ENCODE data around the gene EME2.

EME2 gene

DNA sequence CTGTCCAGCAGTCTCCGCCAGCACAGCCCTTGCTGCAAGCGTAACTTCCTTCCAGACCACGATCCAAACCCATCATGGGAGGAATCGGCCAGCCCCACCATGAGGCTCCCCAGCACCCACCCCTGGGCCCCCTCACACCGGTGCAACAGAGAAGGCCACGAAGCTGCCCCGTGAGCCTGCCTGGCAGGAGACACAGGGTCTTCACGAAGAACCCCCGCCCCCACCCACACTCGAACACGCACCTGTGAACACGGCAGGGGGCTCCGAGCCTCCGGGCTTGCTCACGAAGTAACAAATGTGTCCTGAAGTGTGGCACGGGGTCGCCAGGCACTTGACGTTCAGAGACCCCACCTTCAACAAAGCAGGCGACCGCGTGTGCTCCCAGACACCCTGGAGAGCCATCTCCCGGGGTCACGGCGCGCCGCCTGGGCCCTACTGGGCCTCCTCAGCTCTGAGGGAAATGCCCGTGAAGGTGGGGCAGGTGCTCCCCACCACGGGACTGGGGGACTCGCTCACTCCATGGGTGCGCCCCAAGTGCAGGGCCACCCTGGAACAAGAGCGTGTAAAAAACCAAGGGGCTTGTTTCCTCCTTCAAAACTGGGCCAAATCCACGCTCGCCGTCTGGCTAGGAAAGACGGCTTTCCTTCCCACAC, 46.4 kb downstream of the EME2 start:
- no peak for DNase-seq (ENCODE audit: low read depth in 2 of 2)

DNA sequence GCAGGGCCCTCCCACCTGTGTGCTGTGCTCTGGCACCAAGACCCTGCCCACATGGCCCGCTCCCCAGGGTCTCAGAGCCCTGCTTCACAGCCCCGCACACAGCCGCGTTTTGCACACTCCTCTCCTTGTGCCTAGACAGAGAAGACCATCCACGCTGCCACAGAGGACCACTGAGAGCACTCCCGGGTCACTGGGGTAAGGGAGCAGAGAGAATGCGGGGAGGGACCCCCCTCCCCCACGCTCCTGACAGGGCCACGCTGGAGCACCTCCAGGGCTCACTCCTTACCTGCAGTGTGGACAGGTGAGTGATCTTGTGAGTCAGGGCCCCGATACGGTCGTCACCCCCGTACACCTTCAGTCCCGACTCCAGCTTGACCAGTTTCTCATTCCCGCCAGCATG, 47.0 kb downstream of the EME2 start:
- DNase-seq (ENCODE audit: low read depth in 2 of 2), result no peak

DNA sequence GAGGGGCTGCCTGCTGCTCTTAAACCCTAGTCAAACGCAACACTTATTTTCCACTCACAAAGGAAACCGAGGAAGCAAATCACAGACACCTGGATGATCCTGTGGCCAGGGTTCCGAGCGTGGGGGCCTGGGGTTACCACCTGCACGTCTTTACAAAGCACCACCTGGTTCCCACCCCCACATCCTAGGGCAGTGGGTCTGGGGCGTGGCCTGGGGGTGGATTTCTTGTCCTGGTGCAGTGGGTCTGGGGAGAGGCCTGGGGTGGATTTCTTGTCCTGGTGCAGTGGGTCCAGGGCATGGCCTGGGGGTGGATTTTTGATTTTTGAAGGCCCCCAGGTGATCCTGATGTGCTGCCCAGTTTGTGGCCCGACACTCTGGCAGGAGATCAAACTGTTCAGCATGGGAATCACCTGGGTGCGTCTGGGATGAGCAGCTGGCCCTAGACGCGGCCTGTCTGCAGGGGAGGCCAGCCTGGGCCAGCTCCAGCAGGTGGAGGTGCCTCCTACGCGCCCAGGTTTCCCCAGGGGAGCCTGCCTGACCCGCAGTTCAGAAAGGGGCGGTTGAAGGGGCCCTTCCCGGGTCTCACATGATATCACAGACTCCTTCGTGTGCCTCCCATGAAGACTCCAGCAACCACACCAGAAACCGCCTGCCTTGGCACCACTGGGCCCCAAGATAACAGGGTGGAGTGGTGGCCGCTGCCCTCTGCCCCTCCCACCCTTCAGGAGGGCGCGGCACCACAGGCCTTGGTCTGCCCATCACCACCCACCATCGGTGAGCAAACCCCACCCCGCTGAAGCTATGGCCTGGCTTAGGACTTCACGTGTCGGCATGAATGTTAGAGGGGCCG, 47.7 kb downstream of the EME2 start:
- DNase-seq (ENCODE audit: low read depth in 2 of 2), result no peak

DNA sequence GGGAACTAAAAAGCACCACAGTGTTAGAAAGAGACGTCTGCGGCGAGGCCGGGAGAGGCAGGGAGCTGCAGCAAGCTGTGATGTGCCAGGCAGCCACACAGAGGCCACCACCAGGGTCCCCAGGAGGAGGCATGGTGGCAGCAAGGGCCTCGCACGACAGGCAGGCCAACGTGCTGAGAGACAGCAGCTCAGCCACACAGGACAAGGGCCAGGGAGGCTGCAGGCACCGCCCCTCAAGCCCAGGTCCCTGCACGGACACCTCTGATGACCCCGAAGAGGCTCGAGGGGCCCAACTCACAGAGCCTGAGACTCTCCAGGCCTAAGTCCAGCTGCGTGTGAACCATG, 48.3 kb downstream of the EME2 start:
- DNase-seq (ENCODE audit: low read depth in 2 of 2), result no peak

DNA sequence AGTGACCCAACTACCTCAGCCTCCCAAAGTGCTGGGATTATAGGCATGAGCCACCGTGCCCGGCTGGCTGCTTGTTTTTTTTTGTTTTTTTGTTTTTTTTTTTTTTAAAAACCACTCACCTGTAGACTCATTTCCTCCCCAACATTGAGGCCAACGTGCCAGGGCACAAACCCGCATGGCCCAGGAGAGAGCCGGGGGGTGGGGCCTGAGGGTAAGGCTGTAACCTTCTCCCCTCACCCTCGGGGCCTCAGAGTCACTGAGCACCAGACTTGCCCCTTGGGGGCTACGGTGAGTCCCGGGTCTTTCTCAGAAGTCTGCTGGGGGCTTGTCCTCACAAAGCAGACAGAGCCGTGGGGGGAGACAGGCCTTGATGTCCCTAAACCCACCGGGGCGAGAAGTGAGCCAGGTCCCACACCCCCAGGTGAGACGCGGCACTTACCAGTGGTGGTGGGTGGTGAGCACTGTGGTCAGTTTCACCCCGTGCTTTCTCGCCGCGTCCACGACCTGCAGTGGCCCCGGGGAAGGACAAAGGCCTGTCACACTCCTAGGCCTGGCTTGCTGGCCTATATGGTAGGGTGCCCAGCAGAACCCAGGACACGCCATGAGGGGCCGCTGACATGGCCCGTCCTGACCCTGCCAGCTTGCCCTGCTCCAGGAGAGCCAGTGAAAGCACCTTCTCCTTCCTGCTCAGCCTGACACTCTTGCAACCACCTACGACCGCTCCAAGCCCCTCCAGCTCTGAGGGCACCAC, 49.4 kb downstream of the EME2 start:
- DNase-seq (ENCODE audit: low read depth in 2 of 2), result no peak

DNA sequence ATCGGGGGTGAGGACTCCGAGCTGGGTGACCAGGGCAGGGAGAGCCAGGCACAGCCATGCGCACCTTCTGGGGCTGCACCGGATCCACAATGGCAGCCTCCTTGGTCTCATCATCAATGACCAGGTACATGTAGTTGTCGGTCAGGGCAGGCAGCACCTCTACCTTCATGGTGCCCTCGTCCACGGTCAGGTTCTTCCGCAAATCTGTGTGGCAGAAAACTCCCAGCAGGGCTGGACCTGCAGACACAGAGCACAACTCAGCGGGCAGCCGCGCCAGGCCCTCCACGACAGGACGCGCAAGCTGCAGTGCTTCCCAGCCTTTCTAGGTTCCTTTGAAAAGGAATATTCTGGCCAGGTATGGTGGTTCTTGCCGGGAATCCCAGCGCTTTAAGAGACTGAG, 50.2 kb downstream of the EME2 start:
- no peak for DNase-seq (ENCODE audit: low read depth in 2 of 2)

DNA sequence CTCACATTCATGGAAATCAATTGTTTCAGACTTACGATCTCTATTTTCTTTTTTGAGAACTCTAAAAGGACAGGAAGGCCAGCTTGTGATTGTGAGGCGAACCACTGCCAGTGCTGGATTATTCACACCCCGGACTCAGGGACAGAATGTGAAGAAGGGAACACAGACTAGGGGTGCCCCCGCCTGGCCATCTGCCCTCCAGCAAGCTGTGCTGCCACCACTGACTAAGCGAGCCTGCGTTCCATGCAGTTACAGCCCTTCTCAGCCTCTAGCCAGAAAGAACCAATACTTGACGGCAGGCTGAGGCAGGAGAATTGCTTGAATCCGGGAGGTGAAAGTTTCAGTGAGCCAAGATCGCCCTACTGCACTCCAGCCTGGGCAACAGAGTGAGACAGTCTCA, 51.2 kb downstream of the EME2 start:
- no peak for DNase-seq (ENCODE audit: low read depth in 2 of 2)

DNA sequence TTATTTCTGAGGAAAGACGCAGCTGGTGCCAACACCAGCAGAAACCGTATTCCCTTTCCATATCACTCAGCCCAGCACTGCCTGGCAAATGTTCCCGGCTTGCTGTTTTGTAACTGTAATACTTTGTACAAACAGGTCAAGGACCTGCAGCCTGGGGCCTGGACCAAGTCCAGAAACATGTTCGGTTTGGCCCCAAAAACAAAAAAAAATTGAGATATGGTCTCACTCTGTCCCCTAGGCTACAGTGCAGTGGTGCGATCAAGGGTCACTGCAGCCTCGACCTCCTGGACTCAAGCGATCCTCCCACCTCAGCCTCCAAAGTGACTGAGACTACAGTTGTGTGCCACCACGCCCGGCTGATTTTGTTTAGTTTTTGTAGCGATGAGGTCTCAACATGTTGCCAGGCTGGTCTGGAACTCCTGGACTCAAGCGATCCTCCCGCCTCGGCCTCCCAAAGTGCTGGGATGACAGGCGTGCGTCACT, 52.8 kb downstream of the EME2 start:
- DNase-seq (ENCODE audit: low read depth in 2 of 2), result no peak

All from stimulated activated CD8-positive, alpha-beta memory T cell treated with anti-CD3 and anti-CD28 coated beads, Interleukin-7, amount 100 ng/mL, for 4 hours (primary cell).